NCI-H82 treated with DMSO at 0.1 percent for 48 hours (cell line): ENCODE data around the gene AFAP1L1.
"Not testable (repeated sequence)": the region's sequence is repeated elsewhere in the genome, so short reads cannot be mapped to it uniquely, and the experiment has no call there.

ENCODE experiments used
- DNase-seq: peaks from one replicate; lab custom pipeline; 2025; ENCODE audit not compliant: unreplicated experiment; lab: John Stamatoyannopoulos, UW

The AFAP1L1 gene

GRCh38 chr5:149387982-149388381 is 116.3 kb downstream of the AFAP1L1 start:
- no peak for DNase-seq

GRCh38 chr5:149388498-149389190 is 117.0 kb downstream of the AFAP1L1 start:
- no peak for DNase-seq

- DNase-seq: peak; percentile 95
Observed at GRCh38 chr5:149389552-149390495, 118.2 kb downstream of the AFAP1L1 start.

GRCh38 chr5:149391076-149391475 is 119.4 kb downstream of the AFAP1L1 start:
- DNase-seq: not testable (repeated sequence)
